AG04449 (cell line): ENCODE data around the gene TWIST2.

Source experiments
- CTCF ChIA-PET: fragments of 350-600 bp; formaldehyde crosslinking; extraction: SDS; loops from one replicate; lab custom pipeline; 2021; ENCODE audit warnings: antibody characterized with exemption; lab: Yijun Ruan, JAX
- POLR2A ChIA-PET: fragments of 400-600, 350-600 bp; formaldehyde crosslinking; extraction: SDS; loops from one replicate; lab custom pipeline; 2020; ENCODE audit warnings: antibody characterized with exemption, inconsistent platforms; lab: Yijun Ruan, JAX
- DNase-seq: peaks from one replicate; pipeline ENCODE4 v3.0.0-alpha.2; 2010; ENCODE audit warnings: low read depth, low spot score
- H3K4me3 ChIP-seq: 2 replicates; pipeline ENCODE4 v1.5.1; 2011; ENCODE audit warnings: low read depth, mild to moderate bottlenecking, control low read depth, low read length
- CTCF ChIP-seq: IDR thresholded peaks from one replicate; pipeline ENCODE4 v1.5.1; 2011; ENCODE audit warnings: mild to moderate bottlenecking, moderate library complexity, low read length, control low read depth, inconsistent platforms; ENCODE audit not compliant: insufficient read depth; ENCODE audit errors: missing control alignments

TWIST2 gene

GRCh38 chr2:238895891-238896600 lies 48.2 kb downstream of the TWIST2 start:
- peak; percentile 62 for DNase-seq
- no peak overlapping the region for H3K4me3 ChIP-seq
- no peak for TF ChIP-seq CTCF
- POLR2A ChIA-PET = interaction anchor here (0.9 kb wide), 1 partner anchor 52 kb away, joined by 3 read pairs; no protein-coding TSS in a partner anchor
- CTCF ChIA-PET = interaction anchor here (0.9 to 2.1 kb wide), 2 partner anchors 22 to 383 kb away, joined by 3 to 15 read pairs; no protein-coding TSS in a partner anchor

DNA sequence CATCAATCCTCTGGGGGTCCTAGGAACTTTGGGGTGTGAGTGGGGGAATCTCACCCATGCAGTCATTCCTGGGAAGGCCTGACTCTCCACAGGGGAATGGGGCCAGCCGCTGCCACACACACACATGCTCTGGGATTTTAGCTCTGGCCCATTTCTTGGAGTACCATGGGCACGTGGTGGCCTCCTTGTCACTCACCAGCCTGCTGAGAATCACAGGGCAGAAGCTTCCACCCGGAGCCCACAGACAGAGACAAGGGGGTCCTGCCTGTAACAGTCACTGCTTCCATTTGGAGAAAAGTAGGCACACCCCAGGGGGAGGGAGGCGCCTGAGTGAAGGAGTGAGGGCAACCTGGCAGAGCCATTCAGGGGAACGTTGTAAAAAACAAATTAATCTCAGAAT lies 48.8 kb downstream of the TWIST2 start:
- H3K4me3 ChIP-seq = no peak overlapping the region
- ChIA-PET CTCF (interaction anchor here (1.1 to 1.3 kb wide), 2 partner anchors 10 to 78 kb away, joined by 3 read pairs; no protein-coding TSS in a partner anchor), POLR2A (interaction anchor here (0.9 kb wide), 1 partner anchor 52 kb away, joined by 3 read pairs; no protein-coding TSS in a partner anchor)
- TF ChIP-seq CTCF = no peak
- DNase-seq = no peak

DNA sequence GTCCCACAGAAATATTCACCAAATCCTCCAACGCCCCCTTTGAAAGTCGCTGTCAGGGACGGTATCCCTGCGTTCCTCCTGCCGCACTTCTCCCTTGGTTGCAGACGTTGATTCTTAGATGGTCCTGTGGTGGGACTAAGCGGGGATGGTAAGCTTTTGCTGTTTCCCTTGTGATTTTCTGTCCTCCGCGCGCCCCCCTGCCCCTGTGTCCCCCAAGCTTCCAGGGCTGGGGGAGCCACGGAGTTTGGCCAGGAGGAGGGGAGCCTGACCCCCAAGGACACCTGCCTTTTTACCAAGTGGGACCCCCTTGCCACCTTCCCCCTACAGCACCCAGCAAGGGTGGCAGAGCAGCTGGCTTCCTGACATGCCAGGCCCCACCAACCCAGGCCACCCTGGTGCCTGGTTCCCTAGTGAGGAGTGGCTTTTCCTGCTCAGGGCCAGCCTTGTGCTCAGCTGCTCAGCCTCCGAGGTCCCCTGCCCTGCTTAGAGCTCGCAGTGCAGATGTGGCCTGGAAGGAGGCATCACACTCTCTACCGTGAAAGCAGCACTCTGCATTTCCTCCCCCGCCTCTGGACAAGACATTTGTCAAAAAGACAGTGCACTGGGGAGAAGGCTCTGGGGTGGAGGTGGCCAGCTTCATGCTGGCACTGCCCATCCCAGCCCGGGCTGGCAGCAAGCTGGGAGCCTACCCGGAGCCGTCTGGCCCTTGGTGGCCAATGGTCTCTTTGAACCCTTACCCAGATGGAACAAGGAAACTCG lies 49.4 kb downstream of the TWIST2 start:
- H3K4me3 ChIP-seq = no peak overlapping the region
- ChIA-PET POLR2A (no interaction called here), CTCF (interaction anchor here (1.1 to 1.7 kb wide), 4 partner anchors 9 to 78 kb away, joined by 3 to 4 read pairs (median 3); no protein-coding TSS in a partner anchor)
- no peak for TF ChIP-seq CTCF
- no peak for DNase-seq

GRCh38 chr2:238897911-238898311 lies 50.0 kb downstream of the TWIST2 start:
- DNase-seq = no peak
- no peak for TF ChIP-seq CTCF
- CTCF ChIA-PET = interaction anchor here (1.2 to 1.7 kb wide), 4 partner anchors 9 to 73 kb away, joined by 3 to 4 read pairs (median 3); no protein-coding TSS in a partner anchor
- no peak overlapping the region for H3K4me3 ChIP-seq
- POLR2A ChIA-PET = no interaction called here

GRCh38 chr2:238898534-238899281 lies 50.8 kb downstream of the TWIST2 start:
- H3K4me3 ChIP-seq = no peak overlapping the region
- DNase-seq = no peak
- ChIA-PET CTCF (interaction anchor here (1.2 to 1.7 kb wide), 3 partner anchors 24 to 72 kb away, joined by 3 to 4 read pairs (median 3); no protein-coding TSS in a partner anchor), POLR2A (no interaction called here)
- no peak for TF ChIP-seq CTCF
